Upper lobe of right lung (tissue), 1 donor: ENCODE data around the gene STRADB. TPM values are rescaled to one million over a fixed set of nuclear protein-coding genes. Genes with fewer than 3 reads are reported as not detected.

Source experiments
- ATAC-seq: fragments of 200-7000 bp; cut with Tn5 transposase; one replicate; pipeline ENCODE4 v1.9.1; 2020; ENCODE audit warnings: mild to moderate bottlenecking, moderate library complexity
- DNase-seq: peaks from one replicate; pipeline ENCODE4 v3.0.0-alpha.2; 2020
- H3K27ac ChIP-seq: fragments of 200-600 bp; one replicate; pipeline ENCODE4 v1.8.0; 2022
- H3K27me3 ChIP-seq: fragments of 200-600 bp; one replicate; pipeline ENCODE4 v1.8.0; 2022; ENCODE audit warnings: mild to moderate bottlenecking
- H3K36me3 ChIP-seq: fragments of 200-600 bp; one replicate; pipeline ENCODE4 v1.8.0; 2022
- H3K4me1 ChIP-seq: fragments of 200-600 bp; one replicate; pipeline ENCODE4 v1.8.0; 2022
- H3K4me3 ChIP-seq: fragments of 200-600 bp; one replicate; pipeline ENCODE4 v1.8.0; 2022; ENCODE audit warnings: mild to moderate bottlenecking
- H3K9me3 ChIP-seq: fragments of 200-600 bp; one replicate; pipeline ENCODE4 v1.8.0; 2022
- intact Hi-C: fragments of 100-400 bp; cut with DNase I; formaldehyde crosslinking; loops from one replicate; pipeline ENCODE4 v1.11.0; 2022
- total RNA-seq: library from RNA; stranded (reverse); fragmentation: NEBNext Ultra II Directional; extraction: Animal tissue kit (Norgen Biotek cat#: 25700); gene quantifications from one replicate; pipeline ENCODE4 v1.2.1, GENCODE V29; 2021
- TF ChIP-seq, protein P1 (sequence below): fragments of 200-600 bp; IDR thresholded peaks from one replicate; pipeline ENCODE4 v1.8.0; 2022; ENCODE audit warnings: antibody characterized with exemption
- donor health status: DM: no; HTN: yes; CAD: no; lungs with severe emphysema.

STRADB gene
- total RNA-seq, 1 donor from 2014 or later: 18.9 TPM

DNA sequence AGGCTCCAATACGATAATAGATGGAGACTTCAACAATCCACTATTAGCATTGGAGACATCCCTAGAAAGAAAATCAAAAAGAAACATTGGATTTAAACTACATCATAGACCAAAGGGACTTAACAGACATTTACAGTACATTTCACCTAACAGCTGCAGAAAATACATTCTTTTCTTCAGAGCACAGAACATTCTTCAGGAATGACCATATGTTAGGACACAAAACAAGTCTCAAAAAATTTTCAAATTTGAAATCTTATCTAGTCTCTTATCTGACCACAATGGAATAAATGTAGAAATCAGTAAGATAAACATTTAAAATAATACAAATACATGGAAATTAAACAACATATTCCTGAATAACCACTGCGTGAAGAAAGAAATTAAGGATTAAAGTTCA, 68.7 kb downstream of the STRADB start:
- H3K4me3 ChIP-seq: no peak overlapping the region
- H3K9me3 ChIP-seq: no peaks in the 10 kb centered on the region
- no peak overlapping the region for H3K27ac ChIP-seq
- TF ChIP-seq, protein P1, sequence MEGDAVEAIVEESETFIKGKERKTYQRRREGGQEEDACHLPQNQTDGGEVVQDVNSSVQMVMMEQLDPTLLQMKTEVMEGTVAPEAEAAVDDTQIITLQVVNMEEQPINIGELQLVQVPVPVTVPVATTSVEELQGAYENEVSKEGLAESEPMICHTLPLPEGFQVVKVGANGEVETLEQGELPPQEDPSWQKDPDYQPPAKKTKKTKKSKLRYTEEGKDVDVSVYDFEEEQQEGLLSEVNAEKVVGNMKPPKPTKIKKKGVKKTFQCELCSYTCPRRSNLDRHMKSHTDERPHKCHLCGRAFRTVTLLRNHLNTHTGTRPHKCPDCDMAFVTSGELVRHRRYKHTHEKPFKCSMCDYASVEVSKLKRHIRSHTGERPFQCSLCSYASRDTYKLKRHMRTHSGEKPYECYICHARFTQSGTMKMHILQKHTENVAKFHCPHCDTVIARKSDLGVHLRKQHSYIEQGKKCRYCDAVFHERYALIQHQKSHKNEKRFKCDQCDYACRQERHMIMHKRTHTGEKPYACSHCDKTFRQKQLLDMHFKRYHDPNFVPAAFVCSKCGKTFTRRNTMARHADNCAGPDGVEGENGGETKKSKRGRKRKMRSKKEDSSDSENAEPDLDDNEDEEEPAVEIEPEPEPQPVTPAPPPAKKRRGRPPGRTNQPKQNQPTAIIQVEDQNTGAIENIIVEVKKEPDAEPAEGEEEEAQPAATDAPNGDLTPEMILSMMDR: no peak
- no peaks in the 10 kb centered on the region for H3K4me1 ChIP-seq
- H3K27me3 ChIP-seq: no peaks in the 10 kb centered on the region
- H3K36me3 ChIP-seq: no peaks in the 10 kb centered on the region
- intact Hi-C loops: no loop called here
- DNase-seq: no peak
- no peak for ATAC-seq

DNA sequence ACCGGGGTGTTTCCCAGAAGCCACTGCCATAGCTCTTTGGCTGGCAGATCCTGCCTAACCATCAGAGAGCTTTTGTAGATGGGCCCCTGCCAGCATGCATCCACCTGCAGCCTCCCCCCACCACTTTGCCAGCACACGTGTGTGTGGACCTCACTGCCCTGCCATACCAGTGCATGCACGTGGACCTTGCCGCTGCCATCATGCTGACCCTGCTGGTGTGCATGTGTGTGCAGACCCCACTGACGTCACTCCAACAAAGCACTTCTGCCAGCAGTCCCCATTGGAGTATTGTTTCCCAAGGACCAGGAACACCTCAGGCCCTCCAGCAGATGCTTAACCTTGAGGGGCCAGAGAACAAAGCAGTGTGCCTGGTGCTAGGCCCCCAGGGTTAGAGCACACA, 71.4 kb downstream of the STRADB start:
- H3K4me1 ChIP-seq: no peaks in the 10 kb centered on the region
- H3K27me3 ChIP-seq: no peaks in the 10 kb centered on the region
- DNase-seq (no peak), ATAC-seq (no peak)
- TF ChIP-seq, protein P1: no peak
- no peaks in the 10 kb centered on the region for H3K36me3 ChIP-seq
- no peak overlapping the region for H3K4me3 ChIP-seq
- intact Hi-C loops: no loop called here
- no peak overlapping the region for H3K27ac ChIP-seq
- no peaks in the 10 kb centered on the region for H3K9me3 ChIP-seq

DNA sequence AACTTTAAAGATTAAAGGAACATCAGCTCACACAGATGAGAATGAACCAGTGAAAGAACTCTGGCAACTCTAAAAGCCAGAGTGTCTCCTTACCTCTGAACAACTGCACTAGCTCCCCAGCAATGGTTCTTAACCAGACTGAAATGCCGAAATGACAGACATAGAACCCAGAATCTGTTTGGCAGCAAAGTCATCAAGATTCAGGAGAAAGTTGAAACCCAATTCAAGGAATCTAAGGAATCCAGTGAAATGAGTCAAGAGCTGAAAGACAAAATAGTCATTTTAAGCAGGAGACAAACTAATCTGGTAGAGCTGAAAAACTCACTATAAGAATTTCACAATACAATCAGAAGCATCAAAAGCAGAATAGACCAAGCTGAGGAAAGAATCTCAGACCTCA, 72.0 kb downstream of the STRADB start:
- TF ChIP-seq, protein P1: no peak
- ATAC-seq (no peak), DNase-seq (no peak)
- Histone ChIP-seq H3K27ac (no peak overlapping the region), H3K4me1 (no peaks in the 10 kb centered on the region), H3K4me3 (no peak overlapping the region), H3K27me3 (no peaks in the 10 kb centered on the region), H3K36me3 (no peaks in the 10 kb centered on the region), H3K9me3 (no peaks in the 10 kb centered on the region)
- intact Hi-C loops: no loop called here

Other genes with a start within 250 kb of the STRADB start
- 39.5 TPM for gene CASP8, start 191.2 kb upstream of the STRADB start, total RNA-seq
- gene FLACC1, start 94.4 kb upstream of the STRADB start, total RNA-seq: 3.6 TPM
- 78.0 TPM for gene TRAK2, start 282 bp upstream of the STRADB start, total RNA-seq
- gene TMEM237, start 191.8 kb downstream of the STRADB start, total RNA-seq: 13.7 TPM
- gene MPP4, start 246.9 kb downstream of the STRADB start, total RNA-seq: 0.17 TPM